Common myeloid progenitor, CD34-positive (primary cell): ENCODE measurements around the gene CXCR6.
"Not testable (repeated sequence)": the region's sequence is repeated elsewhere in the genome, so short reads cannot be mapped to it uniquely, and the experiment has no call there.

Source experiments
- CTCF ChIA-PET: fragments of 350-600 bp; sonication (Branson Sonifier 250); formaldehyde crosslinking; loops from one replicate; lab custom pipeline; 2021; ENCODE audit warnings: antibody characterized with exemption; lab: Charles Lee
- POLR2A ChIA-PET: fragments of 350-600 bp; sonication (Branson Sonifier 250); formaldehyde crosslinking; loops from one replicate; lab custom pipeline; 2021; ENCODE audit warnings: antibody characterized with exemption; lab: Charles Lee
- DNase-seq, 3 donors: peaks; one replicate each; pipeline versions ENCODE4 v3.0.0 to v3.0.0-alpha.2; 2013
- H3K27ac ChIP-seq, 2 experiments: 1 replicate in 1 of 2; 2 replicates in 1 of 2; pipeline ENCODE4 v1.7.0; 2013; ENCODE audit warnings: inconsistent platforms in 2 of 2, low read length in 2 of 2, mild to moderate bottlenecking in 2 of 2, low read depth in 1 of 2, moderate library complexity in 1 of 2; ENCODE audit not compliant: severe bottlenecking in 2 of 2, insufficient read depth in 1 of 2, poor library complexity in 1 of 2
- H3K27me3 ChIP-seq, 5 experiments: replicated peaks in 2 of 5; 1 replicate in 3 of 5; 2 replicates in 2 of 5; pipeline versions ENCODE4 v1.6.1 to v1.7.0; 2013; ENCODE audit warnings: low read length in 4 of 5, mild to moderate bottlenecking in 2 of 5, moderate library complexity in 2 of 5, inconsistent platforms in 1 of 5; ENCODE audit not compliant: insufficient read depth in 5 of 5, control insufficient read depth in 4 of 5
- H3K36me3 ChIP-seq, 4 experiments: 1 replicate in 2 of 4; 2 replicates in 2 of 4; pipeline versions ENCODE4 v1.6.1 to v1.7.0; 2013; ENCODE audit warnings: low read length in 3 of 4, control low read depth in 1 of 4, mild to moderate bottlenecking in 1 of 4; ENCODE audit not compliant: control insufficient read depth in 4 of 4, insufficient read depth in 4 of 4
- H3K4me1 ChIP-seq, 4 experiments: 1 replicate in 3 of 4; 2 replicates in 1 of 4; pipeline versions ENCODE4 v1.6.1 to v1.7.1; 2013; ENCODE audit warnings: low read length in 3 of 4, mild to moderate bottlenecking in 3 of 4, control low read depth in 1 of 4, inconsistent platforms in 1 of 4, moderate library complexity in 1 of 4; ENCODE audit not compliant: control insufficient read depth in 4 of 4, insufficient read depth in 4 of 4; ENCODE audit errors: control extremely low read depth in 1 of 4
- H3K4me3 ChIP-seq, 7 experiments: 1 replicate in 4 of 7; 2 replicates in 3 of 7; pipeline versions ENCODE4 v1.5.1 to v1.7.0; 2013; ENCODE audit warnings: mild to moderate bottlenecking in 7 of 7, low read length in 6 of 7, moderate library complexity in 6 of 7, inconsistent platforms in 2 of 7, low read depth in 2 of 7, control low read depth in 1 of 7; ENCODE audit not compliant: insufficient read depth in 4 of 7, control insufficient read depth in 1 of 7; ENCODE audit errors: extremely low read depth in 1 of 7
- H3K9me3 ChIP-seq, 5 experiments: 1 replicate in 4 of 5; 2 replicates in 1 of 5; pipeline versions ENCODE4 v1.6.1 to v1.7.1; 2013; ENCODE audit warnings: low read length in 4 of 5, mild to moderate bottlenecking in 2 of 5, inconsistent platforms in 1 of 5, low read depth in 1 of 5, moderate library complexity in 1 of 5; ENCODE audit not compliant: control insufficient read depth in 4 of 5, insufficient read depth in 2 of 5; ENCODE audit errors: control extremely low read depth in 1 of 5
- WGBS: methylation state at CpG from one replicate; pipeline ENCODE4 v1.1.5; 2013; ENCODE audit not compliant: insufficient coverage; 5-methylcytosine and 5-hydroxymethylcytosine counted together

Gene CXCR6

DNA sequence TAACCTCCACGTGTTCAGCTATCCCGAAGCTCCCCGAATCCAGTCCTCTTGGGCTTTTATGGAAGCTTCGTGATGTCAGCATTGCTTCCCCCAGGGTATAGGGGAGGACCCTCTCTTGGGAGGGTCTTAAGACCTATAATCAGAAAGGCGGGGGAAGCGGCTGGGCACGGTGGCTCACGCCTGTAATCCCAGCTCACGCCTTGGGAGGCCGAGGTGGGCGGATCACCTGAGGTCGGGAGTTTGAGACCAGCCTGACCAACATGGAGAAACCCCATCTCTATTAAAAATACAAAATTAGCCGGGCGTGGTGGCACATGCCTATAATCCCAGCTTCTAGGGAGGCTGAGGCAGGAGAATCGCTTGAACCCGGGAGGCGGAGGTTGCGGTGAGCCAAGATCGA is 54.2 kb downstream of the CXCR6 start:
- DNase-seq, H3K4me3 ChIP-seq, H3K27me3 ChIP-seq, H3K36me3 ChIP-seq, POLR2A ChIA-PET, CTCF ChIA-PET, H3K9me3 ChIP-seq, H3K27ac ChIP-seq: not testable (repeated sequence)
- WGBS, result 100% methylated on average over 9 of the region's 19 CpGs
- peaks cover 7 to 29% (median 22%) of the 10 kb centered on the region in 4 experiments for H3K4me1 ChIP-seq

DNA sequence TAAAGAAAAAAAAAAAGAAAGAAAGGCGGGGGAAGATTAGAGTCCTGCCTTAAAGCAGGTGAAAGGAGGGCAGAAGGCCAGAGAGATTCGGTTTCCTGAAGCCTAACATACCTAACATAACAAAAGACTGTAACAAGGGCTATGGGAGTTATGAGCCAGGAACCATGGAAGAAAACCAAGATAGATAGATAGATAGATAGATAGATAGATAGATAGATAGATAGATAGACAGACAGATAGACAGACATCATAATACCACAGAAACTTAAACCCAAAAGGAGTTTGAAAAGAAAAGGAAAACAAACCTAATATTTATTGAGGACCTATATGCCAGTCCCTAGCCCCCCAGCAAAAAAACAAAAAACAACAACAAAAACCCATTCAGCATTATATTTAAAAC is 54.7 kb downstream of the CXCR6 start:
- WGBS, result no CpG with 5 or more reads among the region's 2 CpGs
- ChIA-PET CTCF (no interaction called here), POLR2A (no interaction called here)
- H3K4me3 ChIP-seq, result no peak overlapping the region
- no peaks in the 10 kb centered on the region for H3K27me3 ChIP-seq
- no peaks in the 10 kb centered on the region for H3K9me3 ChIP-seq
- H3K36me3 ChIP-seq, result no peaks in the 10 kb centered on the region
- H3K4me1 ChIP-seq, result peaks cover 5 to 25% (median 20%) of the 10 kb centered on the region in 4 experiments
- no peak overlapping the region for H3K27ac ChIP-seq
- DNase-seq, result no peak
